ENCODE results near the gene VPS37C.
"Not testable (repeated sequence)": the region's sequence is repeated elsewhere in the genome, so short reads cannot be mapped to it uniquely, and the experiment has no call there.

The VPS37C gene

DNA sequence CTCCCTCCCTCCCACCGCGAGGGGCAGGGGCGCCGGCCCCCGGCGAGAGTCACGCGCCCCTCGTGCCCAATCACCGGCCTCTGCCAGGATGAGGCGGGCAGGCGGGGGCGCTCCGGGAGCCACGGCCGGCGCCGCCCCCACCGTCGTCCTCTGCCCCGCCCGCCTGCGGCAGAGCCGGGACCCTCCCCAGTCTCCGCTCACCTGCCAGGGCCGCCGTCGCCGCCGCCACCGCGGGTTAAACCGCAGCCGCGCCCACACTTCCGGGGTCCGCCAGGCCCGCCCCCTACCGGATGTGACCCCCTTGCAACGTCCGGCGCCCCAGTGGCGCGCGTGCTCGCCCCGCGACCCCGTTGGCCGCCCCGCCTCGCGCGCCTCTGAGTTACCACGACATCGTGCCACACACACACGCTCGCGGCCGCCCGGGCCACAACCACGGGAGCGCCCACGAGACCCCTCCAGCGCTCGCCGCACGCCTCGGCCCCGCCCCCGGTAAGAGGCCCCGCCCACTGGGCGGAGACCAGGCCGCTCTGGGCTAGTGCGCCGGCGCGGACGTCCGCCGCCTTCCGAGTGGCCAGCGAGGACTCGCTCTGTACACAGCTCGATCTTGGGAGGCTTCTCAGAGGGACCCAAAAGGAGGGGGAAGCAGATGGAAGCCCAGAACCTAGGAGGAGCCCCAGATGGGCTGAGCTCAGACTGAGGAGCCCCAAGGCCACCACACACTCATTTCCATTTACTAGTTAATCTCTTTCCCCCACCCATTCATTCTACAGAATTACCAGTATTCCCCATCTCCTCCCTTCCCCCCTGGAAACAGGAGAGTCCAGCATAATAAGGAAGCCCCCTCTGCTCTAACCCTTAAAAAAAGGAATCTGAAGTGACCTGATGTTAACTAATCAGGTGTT, at the start of gene VPS37C:
Gene VPS37C, minus strand, starts transcription at position 237 of the 902 bp plus-strand sequence. CDS start 22,597 bp downstream, outside the sequence.
- Mint-ChIP-seq H3K36me3 (ENCODE audit: low read depth) (peaks cover 2% of the 10 kb centered on the region), H3K4me3 (peak within 1 kb of the TSS; percentile 81), H3K9me3 (peaks cover 4% of the 10 kb centered on the region), H3K27me3 (ENCODE audit: low read depth) (no peaks in the 10 kb centered on the region), H3K27ac (peak within 1 kb of the TSS; percentile 83), H3K4me1 (ENCODE audit: low read depth) (peaks cover 42% of the 10 kb centered on the region)

DNA sequence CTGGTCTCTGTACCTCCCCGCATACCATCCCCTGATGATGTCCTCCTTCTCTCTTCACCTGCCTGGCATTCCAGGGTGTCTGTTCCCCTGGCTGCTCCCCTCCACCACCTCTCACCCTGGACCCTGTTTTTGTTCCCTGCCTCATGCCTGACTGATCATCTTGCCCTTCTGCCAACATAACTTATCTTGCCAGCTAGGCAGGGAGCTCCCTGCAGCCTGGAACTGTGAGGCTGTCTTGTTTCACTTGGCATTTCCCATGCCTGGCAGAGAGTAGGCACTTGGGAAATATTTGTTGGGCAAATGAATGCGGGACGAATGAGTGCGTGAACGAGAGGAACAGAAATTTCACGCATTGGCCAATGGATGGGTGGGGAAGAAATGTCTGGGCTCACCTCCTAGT, 49.4 kb upstream of the VPS37C start:
- H3K9me3 Mint-ChIP-seq; H3K36me3 Mint-ChIP-seq (ENCODE audit: low read depth); H3K27me3 Mint-ChIP-seq (ENCODE audit: low read depth); H3K4me3 Mint-ChIP-seq; H3K4me1 Mint-ChIP-seq (ENCODE audit: low read depth); H3K27ac Mint-ChIP-seq: not testable (repeated sequence)

DNA sequence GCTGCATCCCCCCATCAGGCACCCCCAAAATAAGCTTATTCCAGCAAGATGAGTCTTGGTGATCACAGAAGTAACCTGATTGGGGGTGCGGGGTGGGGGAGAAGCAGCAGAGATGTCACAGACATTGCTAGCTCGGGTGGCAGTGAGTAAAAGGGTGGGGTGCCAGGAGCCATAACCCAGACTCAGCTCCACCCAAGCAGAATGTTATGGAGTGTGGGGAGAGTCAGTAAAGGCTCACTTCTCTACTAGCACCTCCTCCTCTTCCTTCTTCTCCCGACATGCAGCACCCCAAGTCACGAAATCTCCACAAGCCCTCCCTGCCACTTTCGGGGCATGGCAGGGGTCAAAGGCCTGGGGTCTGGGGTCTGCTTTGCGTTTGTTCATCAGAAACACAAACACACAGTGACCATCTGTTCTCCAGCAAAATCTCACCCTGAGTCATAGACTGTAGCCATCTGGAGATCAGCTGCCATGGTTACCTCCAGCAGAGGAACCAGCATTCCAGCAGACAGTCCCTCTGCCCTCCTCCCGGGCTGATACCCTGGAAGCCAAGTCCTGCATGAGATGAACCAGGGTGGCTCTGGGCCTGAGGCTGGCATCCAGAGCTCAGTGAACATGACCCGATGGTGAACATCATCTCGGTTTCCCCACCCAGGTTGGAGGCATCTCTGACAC, 46.5 kb upstream of the VPS37C start:
- not testable (repeated sequence) for H3K27me3 Mint-ChIP-seq (ENCODE audit: low read depth)

DNA sequence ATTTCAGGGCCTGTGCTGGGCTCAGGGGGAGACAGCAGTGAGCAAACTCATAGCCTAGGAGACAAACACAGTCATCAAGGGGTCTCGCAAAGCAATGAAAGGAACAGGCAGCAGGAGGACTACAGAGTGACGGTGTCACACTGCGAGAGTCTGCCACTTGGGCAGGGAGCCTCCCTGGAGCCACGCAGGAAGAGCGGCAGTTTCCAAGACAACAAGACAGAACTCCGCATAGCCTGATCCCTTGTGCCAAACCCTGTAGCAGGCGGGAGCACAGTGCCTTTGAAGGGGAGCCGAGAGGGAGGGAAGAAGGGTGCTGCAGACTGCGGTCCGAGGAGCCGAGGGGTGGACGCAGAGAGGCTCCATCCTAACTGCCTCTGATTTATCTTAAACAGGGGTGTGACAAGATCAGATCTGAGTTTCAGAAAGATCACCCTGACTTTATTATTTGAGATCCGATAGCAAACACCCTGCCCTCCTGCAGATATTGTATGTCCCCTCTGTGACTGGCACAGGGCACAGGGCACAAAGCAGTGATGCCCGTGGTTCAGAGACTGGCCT, 43.4 kb upstream of the VPS37C start:
- not testable (repeated sequence) for H3K4me1 Mint-ChIP-seq (ENCODE audit: low read depth); H3K4me3 Mint-ChIP-seq; H3K9me3 Mint-ChIP-seq; H3K36me3 Mint-ChIP-seq (ENCODE audit: low read depth); H3K27ac Mint-ChIP-seq
- peaks cover 18% of the 10 kb centered on the region for H3K27me3 Mint-ChIP-seq (ENCODE audit: low read depth)

More for the DNA sequence above, 46.5 kb upstream of the VPS37C start:
- not testable (repeated sequence) for H3K36me3 Mint-ChIP-seq (ENCODE audit: low read depth); H3K4me1 Mint-ChIP-seq (ENCODE audit: low read depth); H3K9me3 Mint-ChIP-seq; H3K4me3 Mint-ChIP-seq; H3K27ac Mint-ChIP-seq

DNA sequence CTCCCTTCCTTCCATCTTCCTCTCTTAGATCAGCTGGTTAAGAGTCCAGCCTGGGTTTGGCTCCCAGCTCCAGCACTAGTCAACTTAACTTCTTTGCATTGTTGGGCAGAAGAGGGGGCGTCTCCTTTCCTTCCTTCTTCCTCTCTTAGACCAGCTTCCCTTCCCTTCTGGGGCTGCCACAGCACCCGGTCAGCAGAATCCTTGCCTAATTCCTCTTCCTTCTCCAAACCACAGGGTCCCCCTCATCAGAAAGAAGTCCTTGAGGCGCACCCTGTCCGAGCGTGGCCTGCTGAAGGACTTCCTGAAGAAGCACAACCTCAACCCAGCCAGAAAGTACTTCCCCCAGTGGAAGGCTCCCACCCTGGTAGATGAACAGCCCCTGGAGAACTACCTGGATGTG, 42.6 kb upstream of the VPS37C start:
- not testable (repeated sequence) for H3K4me1 Mint-ChIP-seq (ENCODE audit: low read depth); H3K4me3 Mint-ChIP-seq; H3K36me3 Mint-ChIP-seq (ENCODE audit: low read depth); H3K9me3 Mint-ChIP-seq; H3K27ac Mint-ChIP-seq
- peaks cover 18% of the 10 kb centered on the region for H3K27me3 Mint-ChIP-seq (ENCODE audit: low read depth)

DNA sequence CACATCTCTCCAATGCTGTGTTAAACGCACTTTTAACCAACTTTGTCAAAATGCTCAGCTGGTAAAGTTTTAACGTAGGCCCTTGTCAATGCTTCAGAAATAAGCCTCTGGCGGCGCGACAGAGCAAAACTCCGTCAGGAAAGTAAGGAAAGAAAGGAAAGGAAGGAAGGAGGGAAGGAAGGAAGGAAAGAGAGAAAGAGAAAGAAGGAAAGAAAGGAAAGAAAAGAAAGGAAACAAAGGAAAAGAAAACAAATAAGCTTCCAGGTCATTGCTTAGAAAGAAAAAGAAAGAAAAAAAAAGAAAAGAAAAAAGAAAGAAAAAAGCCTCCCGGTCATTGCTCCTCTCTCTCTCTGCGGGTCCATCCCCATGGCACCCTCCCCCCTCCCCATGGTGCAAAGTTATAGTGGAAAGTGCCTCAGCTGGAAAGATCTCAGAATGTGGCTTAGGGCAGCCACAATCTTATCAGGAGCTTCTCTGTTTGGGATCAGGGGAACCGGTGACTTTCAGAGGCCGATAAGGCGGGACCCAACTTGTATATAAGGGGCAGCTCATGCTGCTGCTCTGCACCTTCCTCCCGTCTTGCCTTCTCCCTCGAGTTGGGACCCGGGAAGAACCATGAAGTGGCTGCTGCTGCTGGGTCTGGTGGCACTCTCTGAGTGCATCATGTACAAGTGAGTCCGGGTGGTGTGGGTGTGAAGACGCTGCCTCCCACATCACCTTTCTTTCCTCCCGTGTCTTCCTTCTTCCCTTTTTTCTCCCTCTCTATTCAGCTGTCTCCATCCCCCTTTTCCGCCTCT, 41.9 kb upstream of the VPS37C start, which contains the start of gene PGA3:
Gene PGA3, plus strand, starts transcription at position 566 of the 797 bp plus-strand sequence. Its CDS starts 50 bp downstream, at position 616.
- H3K4me1 Mint-ChIP-seq (ENCODE audit: low read depth); H3K9me3 Mint-ChIP-seq; H3K27ac Mint-ChIP-seq; H3K4me3 Mint-ChIP-seq; H3K36me3 Mint-ChIP-seq (ENCODE audit: low read depth): not testable (repeated sequence)
- H3K27me3 Mint-ChIP-seq (ENCODE audit: low read depth): peaks cover 18% of the 10 kb centered on the region

DNA sequence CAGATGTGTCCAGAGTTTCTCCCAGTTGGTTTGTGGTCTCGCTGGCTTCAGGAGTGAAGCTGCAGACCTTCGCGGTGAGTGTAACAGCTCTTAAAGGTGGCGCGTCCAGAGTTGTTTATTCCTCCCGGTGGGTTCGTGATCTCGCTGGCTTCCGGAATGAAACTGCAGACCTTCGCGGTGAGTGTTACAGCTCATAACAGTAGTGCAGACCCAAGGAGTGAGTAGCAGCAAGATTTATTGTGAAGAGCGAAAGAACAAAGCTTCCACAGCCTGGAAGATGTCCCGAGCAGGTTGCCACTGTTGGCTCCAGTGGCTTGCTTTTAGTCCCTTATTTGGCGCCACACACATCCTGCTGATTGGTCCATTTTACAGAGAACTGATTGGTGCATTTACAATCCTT, 40.2 kb upstream of the VPS37C start:
- H3K27me3 Mint-ChIP-seq (ENCODE audit: low read depth): peaks cover 18% of the 10 kb centered on the region
- no peaks in the 10 kb centered on the region for H3K36me3 Mint-ChIP-seq (ENCODE audit: low read depth)
- no peaks in the 10 kb centered on the region for H3K4me1 Mint-ChIP-seq (ENCODE audit: low read depth)
- no peaks in the 10 kb centered on the region for H3K9me3 Mint-ChIP-seq
- no peak overlapping the region for H3K27ac Mint-ChIP-seq
- no peak overlapping the region for H3K4me3 Mint-ChIP-seq

DNA sequence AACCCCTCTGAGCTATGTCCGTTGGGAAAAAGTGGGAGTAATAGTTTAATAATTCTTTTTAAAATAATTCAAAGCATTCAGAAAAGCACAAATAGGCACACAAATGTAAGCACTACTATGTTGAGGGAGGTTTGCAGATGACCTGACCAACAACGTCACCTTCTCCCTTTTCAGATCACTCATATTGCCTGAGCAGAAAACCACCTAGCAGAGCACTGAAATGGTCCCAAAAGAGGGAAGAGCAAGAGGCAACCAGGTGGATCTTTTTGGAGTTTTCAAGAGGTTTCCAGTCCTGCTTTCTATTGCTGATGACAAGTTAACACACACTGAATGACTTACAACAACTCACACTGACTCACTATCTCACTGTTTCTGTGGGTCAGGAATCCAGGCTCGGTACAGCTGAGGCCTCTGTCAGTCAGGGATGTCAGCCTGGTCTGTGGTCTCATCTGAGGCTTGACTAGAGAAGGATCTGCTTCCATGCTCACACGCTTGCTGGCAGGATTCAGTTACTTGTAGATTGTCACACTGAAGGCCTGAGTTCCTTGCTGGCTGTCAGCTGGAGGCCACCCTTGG, 37.8 kb upstream of the VPS37C start:
- Mint-ChIP-seq H3K27me3 (ENCODE audit: low read depth) (peaks cover 21% of the 10 kb centered on the region), H3K27ac (no peak overlapping the region), H3K36me3 (ENCODE audit: low read depth) (no peaks in the 10 kb centered on the region), H3K4me3 (no peak overlapping the region), H3K9me3 (no peaks in the 10 kb centered on the region), H3K4me1 (ENCODE audit: low read depth) (no peaks in the 10 kb centered on the region)

DNA sequence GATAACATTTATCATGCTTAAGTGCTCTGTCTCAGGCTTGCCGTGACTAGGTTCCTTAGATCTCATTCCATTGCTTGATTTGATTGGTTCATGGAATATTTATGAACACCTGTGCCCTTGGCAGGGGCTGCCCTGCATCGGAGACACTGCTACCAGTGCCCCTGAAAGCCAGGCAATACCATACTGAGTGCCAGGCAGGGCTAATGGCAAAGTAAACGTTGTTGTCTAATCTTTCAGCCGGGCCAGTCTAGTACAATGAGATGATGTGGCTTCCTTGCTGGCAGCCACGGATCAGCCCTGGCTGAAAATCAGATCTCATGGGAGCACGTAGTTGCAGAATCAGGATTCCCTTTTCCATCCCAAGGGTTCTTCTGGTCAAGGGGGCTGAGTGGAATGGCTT, 37.1 kb upstream of the VPS37C start:
- no peak overlapping the region for H3K4me3 Mint-ChIP-seq
- no peaks in the 10 kb centered on the region for H3K9me3 Mint-ChIP-seq
- H3K27me3 Mint-ChIP-seq (ENCODE audit: low read depth): peaks cover 18% of the 10 kb centered on the region
- H3K4me1 Mint-ChIP-seq (ENCODE audit: low read depth): no peaks in the 10 kb centered on the region
- H3K36me3 Mint-ChIP-seq (ENCODE audit: low read depth): no peaks in the 10 kb centered on the region
- no peak overlapping the region for H3K27ac Mint-ChIP-seq

DNA sequence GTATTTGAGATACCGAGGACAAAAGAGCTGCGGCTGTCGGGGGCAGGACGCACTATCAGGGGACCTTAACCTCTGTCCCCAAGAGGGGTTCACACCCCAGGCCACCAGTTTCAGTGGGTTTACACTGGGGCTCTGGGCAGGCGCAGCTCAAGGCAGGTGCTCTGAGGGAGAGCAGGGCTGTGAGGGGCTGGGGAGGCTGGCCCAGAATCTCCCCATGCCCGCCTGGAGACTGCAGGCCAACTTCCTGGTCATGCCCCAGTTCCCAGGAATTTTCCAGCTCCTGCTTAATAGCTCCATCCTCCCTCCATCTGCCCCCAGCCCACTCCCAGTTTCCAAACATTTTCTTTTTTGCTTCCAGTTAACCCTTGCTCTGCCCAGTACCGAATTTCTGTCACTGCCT, 34.5 kb upstream of the VPS37C start:
- no peaks in the 10 kb centered on the region for H3K9me3 Mint-ChIP-seq
- peaks cover 12% of the 10 kb centered on the region for H3K27me3 Mint-ChIP-seq (ENCODE audit: low read depth)
- no peaks in the 10 kb centered on the region for H3K36me3 Mint-ChIP-seq (ENCODE audit: low read depth)
- no peak overlapping the region for H3K27ac Mint-ChIP-seq
- H3K4me1 Mint-ChIP-seq (ENCODE audit: low read depth): no peaks in the 10 kb centered on the region
- no peak overlapping the region for H3K4me3 Mint-ChIP-seq

DNA sequence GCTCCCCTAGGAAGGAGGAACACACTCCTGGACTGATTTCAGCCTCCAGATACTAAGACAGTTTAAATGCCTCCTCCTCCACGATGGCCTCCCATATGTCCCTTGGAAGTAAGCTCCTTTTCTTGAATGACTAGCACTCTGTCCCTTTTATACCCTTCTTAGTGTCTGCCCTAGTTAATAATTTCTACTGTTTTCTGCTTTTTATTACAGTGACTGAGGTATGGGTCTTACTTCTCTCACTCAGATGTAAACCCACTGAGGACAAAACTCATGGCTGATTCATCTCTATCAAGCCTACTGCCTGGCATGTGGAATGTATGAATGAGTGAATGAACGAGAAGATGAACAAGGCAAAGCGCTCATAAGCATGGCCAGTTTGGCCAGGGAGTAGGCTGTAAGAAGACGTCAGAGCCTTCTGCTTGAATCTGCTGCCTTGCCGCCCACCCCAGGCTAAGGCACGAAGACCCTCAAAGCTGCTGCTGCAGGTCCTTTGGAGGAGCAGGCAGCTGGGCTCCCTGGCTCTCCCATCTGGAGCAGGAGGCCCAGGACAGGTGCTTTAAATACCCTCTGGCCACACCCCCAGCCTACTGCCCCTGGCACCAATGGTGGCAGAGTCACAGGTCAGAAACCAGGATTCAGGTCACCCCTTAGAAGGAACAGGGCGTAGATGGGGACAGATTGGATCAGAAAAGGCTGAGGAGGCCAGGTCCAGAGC, 33.9 kb upstream of the VPS37C start:
- Mint-ChIP-seq H3K4me1 (ENCODE audit: low read depth) (no peaks in the 10 kb centered on the region), H3K4me3 (no peak overlapping the region), H3K27ac (no peak overlapping the region), H3K36me3 (ENCODE audit: low read depth) (no peaks in the 10 kb centered on the region), H3K27me3 (ENCODE audit: low read depth) (peaks cover 8% of the 10 kb centered on the region), H3K9me3 (no peaks in the 10 kb centered on the region)

DNA sequence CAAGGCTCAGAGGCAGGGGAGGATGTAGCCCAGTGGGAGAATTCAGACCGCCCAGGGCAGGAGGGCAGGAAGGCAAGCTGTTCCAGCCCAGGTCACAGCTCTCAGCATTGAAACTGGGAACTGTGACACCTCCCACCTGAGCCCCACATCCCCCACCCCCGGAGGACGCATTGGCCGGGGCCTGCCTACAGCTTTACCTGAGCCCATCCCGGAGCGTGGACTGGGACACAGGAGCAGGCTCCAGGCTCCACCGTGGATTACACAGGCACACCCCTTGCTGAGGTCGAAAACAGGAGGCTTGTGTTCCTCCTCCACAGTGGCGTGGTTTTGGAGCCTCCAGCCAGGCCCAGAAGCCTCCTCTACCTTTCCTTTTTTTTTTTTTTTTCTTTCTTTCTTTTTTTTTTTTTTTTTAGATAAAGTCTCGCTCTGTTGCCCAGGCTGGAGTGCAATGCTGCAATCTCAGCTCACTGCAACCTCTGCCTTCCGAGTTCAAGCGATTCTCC, 33.0 kb upstream of the VPS37C start:
- Mint-ChIP-seq H3K4me1 (ENCODE audit: low read depth) (no peaks in the 10 kb centered on the region), H3K27me3 (ENCODE audit: low read depth) (peaks cover 12% of the 10 kb centered on the region)

DNA sequence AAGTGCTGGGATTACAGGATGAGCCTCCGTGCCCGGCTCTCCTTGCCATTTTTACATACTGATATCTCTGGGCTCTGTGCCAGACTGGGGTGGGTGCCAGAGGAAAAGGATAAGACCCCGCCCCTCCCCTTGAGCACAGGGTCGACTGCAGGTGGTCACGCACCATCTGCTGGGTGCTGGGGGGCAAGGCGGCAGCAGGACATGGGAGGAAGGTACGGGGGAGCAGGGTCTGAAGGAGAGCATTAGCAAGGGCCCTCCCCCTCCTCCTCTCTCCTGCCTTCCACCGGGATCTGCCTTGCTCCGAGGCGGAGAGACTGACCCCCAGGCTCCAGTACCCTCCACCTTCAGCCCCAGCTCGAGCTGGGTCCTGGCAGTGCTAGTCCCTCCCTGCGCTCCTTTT, 32.4 kb upstream of the VPS37C start:
- no peaks in the 10 kb centered on the region for H3K36me3 Mint-ChIP-seq (ENCODE audit: low read depth)
- no peak overlapping the region for H3K27ac Mint-ChIP-seq
- H3K9me3 Mint-ChIP-seq: no peaks in the 10 kb centered on the region
- H3K4me1 Mint-ChIP-seq (ENCODE audit: low read depth): no peaks in the 10 kb centered on the region
- H3K4me3 Mint-ChIP-seq: no peak overlapping the region
- peaks cover 12% of the 10 kb centered on the region for H3K27me3 Mint-ChIP-seq (ENCODE audit: low read depth)

More for the DNA sequence above, 33.0 kb upstream of the VPS37C start:
- Mint-ChIP-seq H3K4me3 (no peak overlapping the region), H3K27ac (no peak overlapping the region), H3K36me3 (ENCODE audit: low read depth) (no peaks in the 10 kb centered on the region), H3K9me3 (no peaks in the 10 kb centered on the region)
